CD4-positive, CD25-positive, alpha-beta regulatory T cell (primary cell): ENCODE results near the gene TTLL8. TPM values are rescaled to one million over a fixed set of nuclear protein-coding genes. Genes with fewer than 3 reads are reported as not detected.

Experiments used
- ATAC-seq, 2 donors: fragments of 150-1000 bp; cut with Tn5 transposase; one replicate each; pipeline ENCODE4 v1.10.0; 2021; ENCODE audit warnings: low read depth in 2 of 2, moderate number of reproducible peaks in 2 of 2, moderate library complexity in 1 of 2
- DNase-seq, 3 donors: peaks; one replicate each; pipeline versions ENCODE4 v3.0.0 to v3.0.0-alpha.2; 2012 to 2022; ENCODE audit warnings: mixed read lengths in 1 of 3
- H3K27ac ChIP-seq: one replicate; pipeline ENCODE4 v1.7.0; 2013; ENCODE audit warnings: mild to moderate bottlenecking, low read length; ENCODE audit not compliant: insufficient read depth, poor library complexity, severe bottlenecking
- H3K27me3 ChIP-seq: one replicate; pipeline ENCODE4 v1.7.0; 2013; ENCODE audit warnings: low read length; ENCODE audit not compliant: control insufficient read depth, insufficient read depth
- H3K36me3 ChIP-seq: one replicate; pipeline ENCODE4 v1.7.0; 2013; ENCODE audit warnings: mild to moderate bottlenecking, low read length, moderate library complexity; ENCODE audit not compliant: control insufficient read depth, insufficient read depth
- H3K4me1 ChIP-seq: 2 replicates; pipeline ENCODE4 v1.7.0; 2013; ENCODE audit warnings: mild to moderate bottlenecking, low read length; ENCODE audit not compliant: insufficient read depth, control insufficient read depth, poor library complexity, severe bottlenecking
- H3K4me3 ChIP-seq: one replicate; pipeline ENCODE4 v1.7.0; 2013; ENCODE audit warnings: low read depth, mild to moderate bottlenecking, low read length, moderate library complexity
- H3K9me3 ChIP-seq, 2 experiments: 1 replicate in 1 of 2; 2 replicates in 1 of 2; pipeline ENCODE4 v1.7.0; 2013; ENCODE audit warnings: low read length in 2 of 2, mild to moderate bottlenecking in 1 of 2, moderate library complexity in 1 of 2; ENCODE audit not compliant: control insufficient read depth in 2 of 2
- H3K27ac Mint-ChIP-seq, 3 donors: one replicate each; pipeline ENCODE4 v1.8.0; 2020 to 2022; ENCODE audit warnings: mild to moderate bottlenecking in 3 of 3, mixed read lengths in 3 of 3, moderate library complexity in 2 of 3
- H3K27me3 Mint-ChIP-seq: one replicate; pipeline ENCODE4 v1.8.0; 2022; ENCODE audit warnings: mild to moderate bottlenecking, mixed read lengths
- H3K36me3 Mint-ChIP-seq: one replicate; pipeline ENCODE4 v1.8.0; 2020; ENCODE audit warnings: mixed read lengths
- H3K4me1 Mint-ChIP-seq, 4 donors: one replicate each; pipeline ENCODE4 v1.8.0; 2020 to 2022; ENCODE audit warnings: mixed read lengths in 4 of 4, mild to moderate bottlenecking in 1 of 4
- H3K4me3 Mint-ChIP-seq, 4 donors: one replicate each; pipeline ENCODE4 v1.8.0; 2020 to 2022; ENCODE audit warnings: mild to moderate bottlenecking in 4 of 4, mixed read lengths in 4 of 4, moderate library complexity in 3 of 4
- H3K9me3 Mint-ChIP-seq, 7 donors: one replicate each; pipeline ENCODE4 v1.8.0; 2020 to 2022; ENCODE audit warnings: mixed read lengths in 7 of 7, mild to moderate bottlenecking in 3 of 7, moderate library complexity in 2 of 7
- polyA plus RNA-seq, 4 donors: library from polyadenylated mRNA; unstranded; fragments of 300-500 nt; fragmentation: Illumina TruSeq; gene quantifications; one replicate each; pipeline ENCODE4 v1.2.3, GENCODE V29; 2021
- total RNA-seq: library from RNA; stranded (reverse); gene quantifications from one replicate; pipeline ENCODE4 v1.2.3, GENCODE V29; 2022

The TTLL8 gene
- total and polyA plus RNA-seq, 5 donors from 2014 or later: not detected

- Histone ChIP-seq H3K4me1 (peaks cover 9% of the 10 kb centered on the region), H3K4me3 (no peak overlapping the region), H3K9me3 (peaks cover 2 to 8% of the 10 kb centered on the region in 2 experiments), H3K27ac (no peak overlapping the region), H3K36me3 (no peaks in the 10 kb centered on the region), H3K27me3 (peaks cover 5% of the 10 kb centered on the region)
- H3K27ac Mint-ChIP-seq: no peak overlapping the region
- ATAC-seq: no peak
- H3K27me3 Mint-ChIP-seq: peaks cover 24% of the 10 kb centered on the region
- peaks cover 0 to 5% (median 3%) of the 10 kb centered on the region in 4 donors for H3K4me1 Mint-ChIP-seq
- H3K36me3 Mint-ChIP-seq: peaks cover 3% of the 10 kb centered on the region
- peaks cover 0 to 8% (median 5%) of the 10 kb centered on the region in 7 donors for H3K9me3 Mint-ChIP-seq
- no peak overlapping the region for H3K4me3 Mint-ChIP-seq
- DNase-seq: no peak
Observed at GRCh38 chr22:50082197-50082715, 24.2 kb upstream of the TTLL8 start.

GRCh38 chr22:50081426-50082196, 23.5 kb upstream of the TTLL8 start:
- no peaks in the 10 kb centered on the region for H3K36me3 Mint-ChIP-seq
- peaks cover 5% of the 10 kb centered on the region for H3K27me3 ChIP-seq
- H3K4me3 Mint-ChIP-seq: no peak overlapping the region
- peaks cover 2% of the 10 kb centered on the region in 2 experiments for H3K9me3 ChIP-seq
- no peak for ATAC-seq
- peaks cover 0 to 1% (median 0%) of the 10 kb centered on the region in 7 donors for H3K9me3 Mint-ChIP-seq
- H3K36me3 ChIP-seq: no peaks in the 10 kb centered on the region
- peaks cover 24% of the 10 kb centered on the region for H3K27me3 Mint-ChIP-seq
- H3K4me3 ChIP-seq: no peak overlapping the region
- H3K27ac ChIP-seq: no peak overlapping the region
- peak overlapping the region in 1 of 3 donors; percentile 87 for H3K27ac Mint-ChIP-seq
- no peak for DNase-seq
- peaks cover 9% of the 10 kb centered on the region for H3K4me1 ChIP-seq
- H3K4me1 Mint-ChIP-seq: peaks cover 0 to 5% (median under 1%) of the 10 kb centered on the region in 4 donors

GRCh38 chr22:50080077-50080465, 22.0 kb upstream of the TTLL8 start:
- H3K27me3 ChIP-seq: peaks cover 1% of the 10 kb centered on the region
- peaks cover 3% of the 10 kb centered on the region for H3K4me1 ChIP-seq
- Mint-ChIP-seq H3K27me3 (peaks cover 18% of the 10 kb centered on the region), H3K27ac (no peak overlapping the region), H3K9me3 (no peaks in the 10 kb centered on the region), H3K4me1 (peaks cover 0 to 2% (median under 1%) of the 10 kb centered on the region in 4 donors), H3K36me3 (no peaks in the 10 kb centered on the region), H3K4me3 (no peak overlapping the region)
- DNase-seq (no peak), ATAC-seq (no peak)
- no peak overlapping the region for H3K4me3 ChIP-seq
- H3K9me3 ChIP-seq: no peaks in the 10 kb centered on the region
- no peaks in the 10 kb centered on the region for H3K36me3 ChIP-seq
- H3K27ac ChIP-seq: no peak overlapping the region

GRCh38 chr22:50078761-50079160, 20.7 kb upstream of the TTLL8 start:
- Histone ChIP-seq H3K27me3 (no peaks in the 10 kb centered on the region), H3K36me3 (no peaks in the 10 kb centered on the region), H3K9me3 (no peaks in the 10 kb centered on the region), H3K4me3 (no peak overlapping the region), H3K27ac (no peak overlapping the region), H3K4me1 (no peaks in the 10 kb centered on the region)
- DNase-seq (no peak), ATAC-seq (no peak)
- Mint-ChIP-seq H3K36me3 (no peaks in the 10 kb centered on the region), H3K9me3 (no peaks in the 10 kb centered on the region), H3K27ac (no peak overlapping the region), H3K4me1 (peaks cover 0 to 2% (median 0%) of the 10 kb centered on the region in 4 donors), H3K27me3 (peaks cover 13% of the 10 kb centered on the region), H3K4me3 (no peak overlapping the region)

GRCh38 chr22:50078246-50078645, 20.1 kb upstream of the TTLL8 start:
- H3K9me3 ChIP-seq: no peaks in the 10 kb centered on the region
- no peaks in the 10 kb centered on the region for H3K9me3 Mint-ChIP-seq
- no peak for ATAC-seq
- no peak overlapping the region for H3K27ac Mint-ChIP-seq
- peaks cover 13% of the 10 kb centered on the region for H3K27me3 Mint-ChIP-seq
- no peak for DNase-seq
- no peaks in the 10 kb centered on the region for H3K4me1 ChIP-seq
- H3K4me3 ChIP-seq: no peak overlapping the region
- H3K4me3 Mint-ChIP-seq: no peak overlapping the region
- H3K36me3 Mint-ChIP-seq: no peaks in the 10 kb centered on the region
- no peaks in the 10 kb centered on the region for H3K27me3 ChIP-seq
- H3K27ac ChIP-seq: no peak overlapping the region
- H3K4me1 Mint-ChIP-seq: peaks cover 0 to 2% (median 0%) of the 10 kb centered on the region in 4 donors
- H3K36me3 ChIP-seq: no peaks in the 10 kb centered on the region

- H3K9me3 Mint-ChIP-seq: no peaks in the 10 kb centered on the region
- no peaks in the 10 kb centered on the region for H3K36me3 Mint-ChIP-seq
- DNase-seq (no peak), ATAC-seq (no peak)
- Histone ChIP-seq H3K27me3 (no peaks in the 10 kb centered on the region), H3K27ac (no peak overlapping the region), H3K36me3 (no peaks in the 10 kb centered on the region), H3K9me3 (no peaks in the 10 kb centered on the region), H3K4me1 (no peaks in the 10 kb centered on the region), H3K4me3 (no peak overlapping the region)
- H3K27ac Mint-ChIP-seq: peak overlapping the region in 1 of 3 donors; percentile 5
- H3K4me3 Mint-ChIP-seq: no peak overlapping the region
- peaks cover 9% of the 10 kb centered on the region for H3K27me3 Mint-ChIP-seq
- no peaks in the 10 kb centered on the region for H3K4me1 Mint-ChIP-seq
Observed at GRCh38 chr22:50076646-50077535, 18.8 kb upstream of the TTLL8 start.

- DNase-seq (no peak), ATAC-seq (no peak)
- Histone ChIP-seq H3K4me1 (no peaks in the 10 kb centered on the region), H3K36me3 (no peaks in the 10 kb centered on the region), H3K4me3 (no peak overlapping the region), H3K9me3 (no peaks in the 10 kb centered on the region), H3K27ac (no peak overlapping the region), H3K27me3 (no peaks in the 10 kb centered on the region)
- Mint-ChIP-seq H3K4me3 (no peak overlapping the region), H3K27me3 (peaks cover 1% of the 10 kb centered on the region), H3K36me3 (no peaks in the 10 kb centered on the region), H3K27ac (no peak overlapping the region), H3K9me3 (no peaks in the 10 kb centered on the region), H3K4me1 (no peaks in the 10 kb centered on the region)
Observed at GRCh38 chr22:50074551-50075530, 16.7 kb upstream of the TTLL8 start.
